Stimulated activated memory B cell treated with anti-CD40 and anti-IgM and Interleukin-4, amounts not matched to agents 10 μg/mL and 1 μg/mL and 100 μg/mL, for 72 hours (primary cell): ENCODE measurements around the gene STARD8.
"Not testable (repeated sequence)": the region's sequence is repeated elsewhere in the genome, so short reads cannot be mapped to it uniquely, and the experiment has no call there.

ENCODE experiments used
- ATAC-seq: fragments of 150-1000 bp; cut with Tn5 transposase; 2 replicates; pipeline ENCODE4 v1.10.0; 2021
- H3K27ac Mint-ChIP-seq: one replicate; pipeline ENCODE4 v1.8.0; 2022; ENCODE audit warnings: mild to moderate bottlenecking, mixed read lengths
- H3K27me3 Mint-ChIP-seq: one replicate; pipeline ENCODE4 v1.8.0; 2022; ENCODE audit warnings: mixed read lengths
- H3K36me3 Mint-ChIP-seq: one replicate; pipeline ENCODE4 v1.8.0; 2022; ENCODE audit warnings: mixed read lengths
- H3K4me1 Mint-ChIP-seq: one replicate; pipeline ENCODE4 v1.8.0; 2022; ENCODE audit warnings: mixed read lengths
- H3K4me3 Mint-ChIP-seq: one replicate; pipeline ENCODE4 v1.8.0; 2022; ENCODE audit warnings: mild to moderate bottlenecking, moderate library complexity, mixed read lengths
- H3K9me3 Mint-ChIP-seq: one replicate; pipeline ENCODE4 v1.8.0; 2022; ENCODE audit warnings: mixed read lengths

The STARD8 gene

DNA sequence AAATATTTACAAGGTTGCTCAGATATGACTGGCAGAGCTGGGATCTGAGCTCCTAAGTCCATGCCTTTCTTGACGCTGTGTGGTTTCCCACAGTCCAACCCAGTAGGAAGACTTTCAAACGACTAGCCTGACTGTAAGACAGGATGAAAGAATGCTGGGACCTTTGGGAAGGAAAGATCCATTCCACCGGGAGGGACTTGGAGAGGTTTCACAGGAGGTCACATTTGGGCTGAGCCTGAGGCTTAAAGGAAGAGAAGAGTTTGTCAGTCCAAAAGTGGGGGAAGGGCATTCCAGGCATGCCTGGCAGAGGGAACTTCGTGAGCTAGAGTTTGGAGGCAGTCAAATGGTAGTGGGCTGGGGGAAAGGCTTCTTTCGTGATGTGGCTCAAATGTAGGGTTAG, 1.5 kb downstream of the STARD8 start:
- H3K4me3 Mint-ChIP-seq, result no peak overlapping the region
- H3K4me1 Mint-ChIP-seq, result no peaks in the 10 kb centered on the region
- peaks cover 12% of the 10 kb centered on the region for H3K27me3 Mint-ChIP-seq
- H3K27ac Mint-ChIP-seq, result no peak overlapping the region
- H3K9me3 Mint-ChIP-seq, result peaks cover 3% of the 10 kb centered on the region
- ATAC-seq, result no peak
- no peaks in the 10 kb centered on the region for H3K36me3 Mint-ChIP-seq

GRCh38 chrX:68650491-68650890, 3.0 kb downstream of the STARD8 start:
- H3K27ac Mint-ChIP-seq, result no peak overlapping the region
- peaks cover 3% of the 10 kb centered on the region for H3K9me3 Mint-ChIP-seq
- no peak overlapping the region for H3K4me3 Mint-ChIP-seq
- no peak for ATAC-seq
- H3K27me3 Mint-ChIP-seq, result peaks cover 12% of the 10 kb centered on the region
- no peaks in the 10 kb centered on the region for H3K4me1 Mint-ChIP-seq
- H3K36me3 Mint-ChIP-seq, result no peaks in the 10 kb centered on the region

GRCh38 chrX:68651110-68651509, 3.6 kb downstream of the STARD8 start:
- Mint-ChIP-seq H3K9me3 (peaks cover 3% of the 10 kb centered on the region), H3K36me3 (no peaks in the 10 kb centered on the region), H3K4me3 (no peak overlapping the region), H3K27me3 (peaks cover 12% of the 10 kb centered on the region), H3K27ac (no peak overlapping the region), H3K4me1 (no peaks in the 10 kb centered on the region)
- no peak for ATAC-seq

GRCh38 chrX:68652326-68653170, 5.1 kb downstream of the STARD8 start:
- no peaks in the 10 kb centered on the region for H3K36me3 Mint-ChIP-seq
- no peak overlapping the region for H3K27ac Mint-ChIP-seq
- no peaks in the 10 kb centered on the region for H3K4me1 Mint-ChIP-seq
- no peak overlapping the region for H3K4me3 Mint-ChIP-seq
- peaks cover 12% of the 10 kb centered on the region for H3K27me3 Mint-ChIP-seq
- no peak for ATAC-seq
- H3K9me3 Mint-ChIP-seq, result peaks cover 3% of the 10 kb centered on the region

DNA sequence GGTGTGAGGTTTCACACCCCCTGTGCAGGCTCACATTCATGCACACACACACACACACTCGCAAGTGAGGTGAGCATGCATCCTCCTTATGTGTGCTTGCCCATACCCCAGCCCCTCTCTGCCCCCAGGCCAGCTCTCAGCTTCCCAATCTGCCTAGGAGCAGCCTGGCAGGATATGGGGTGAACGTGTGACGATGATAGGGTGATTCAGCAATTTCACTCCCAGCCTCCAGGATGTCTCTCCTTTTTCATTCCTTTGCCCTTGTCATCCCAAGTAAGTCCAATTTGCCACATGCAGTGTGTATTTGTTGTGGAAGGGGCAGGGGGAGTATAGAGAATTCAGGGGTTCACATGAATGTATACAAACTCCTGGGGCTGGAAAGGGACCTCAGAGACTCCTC, 7.2 kb downstream of the STARD8 start:
- Mint-ChIP-seq H3K27ac (no peak overlapping the region), H3K4me3 (no peak overlapping the region), H3K36me3 (no peaks in the 10 kb centered on the region), H3K9me3 (peaks cover 3% of the 10 kb centered on the region), H3K27me3 (peaks cover under 1% of the 10 kb centered on the region), H3K4me1 (no peaks in the 10 kb centered on the region)
- ATAC-seq, result no peak

DNA sequence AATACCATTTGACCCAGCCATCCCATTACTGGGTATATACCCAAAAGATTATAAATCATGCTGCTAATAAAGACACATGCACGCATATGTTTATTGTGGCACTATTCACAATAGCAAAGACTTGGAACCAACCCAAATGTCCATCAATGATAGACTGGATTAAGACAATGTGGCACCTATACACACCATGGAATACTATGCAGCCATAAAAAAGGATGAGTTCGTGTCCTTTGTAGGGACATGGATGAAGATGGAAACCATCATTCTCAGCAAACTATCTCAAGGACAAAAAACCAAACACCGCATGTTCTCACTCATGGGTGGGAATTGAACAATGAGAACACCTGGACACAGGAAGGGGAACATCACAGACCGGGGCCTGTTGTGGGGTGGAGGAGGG, 9.0 kb downstream of the STARD8 start:
- ATAC-seq, H3K4me1 Mint-ChIP-seq, H3K4me3 Mint-ChIP-seq, H3K36me3 Mint-ChIP-seq, H3K27ac Mint-ChIP-seq, H3K9me3 Mint-ChIP-seq, H3K27me3 Mint-ChIP-seq: not testable (repeated sequence)

- ATAC-seq, result no peak
- H3K9me3 Mint-ChIP-seq, result no peaks in the 10 kb centered on the region
- H3K27me3 Mint-ChIP-seq, result no peaks in the 10 kb centered on the region
- H3K4me3 Mint-ChIP-seq, result no peak overlapping the region
- no peak overlapping the region for H3K27ac Mint-ChIP-seq
- no peaks in the 10 kb centered on the region for H3K4me1 Mint-ChIP-seq
- H3K36me3 Mint-ChIP-seq, result no peaks in the 10 kb centered on the region
These were observed 11.1 kb downstream of the STARD8 start for GRCh38 chrX:68658530-68658929.

DNA sequence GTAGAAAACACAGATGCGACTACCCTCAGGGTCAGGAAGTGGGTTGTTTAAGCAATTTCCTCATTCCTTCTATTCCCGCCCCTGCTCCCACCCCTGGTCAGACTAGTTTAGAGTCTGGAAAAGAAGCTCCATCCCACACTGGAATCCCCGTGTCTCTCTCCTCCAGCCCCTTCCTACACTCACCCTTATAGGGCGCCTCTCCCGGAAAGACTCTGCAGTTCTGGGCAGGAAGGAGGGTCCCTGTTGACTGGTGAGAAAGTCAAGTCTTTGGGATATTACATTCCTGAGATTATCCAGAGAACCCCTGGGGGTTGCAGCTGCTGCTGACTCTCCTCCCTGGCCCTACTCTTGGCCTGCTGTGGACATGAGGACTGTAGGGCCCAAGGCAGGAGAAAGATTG, 11.9 kb downstream of the STARD8 start:
- Mint-ChIP-seq H3K9me3 (no peaks in the 10 kb centered on the region), H3K4me1 (no peaks in the 10 kb centered on the region), H3K4me3 (no peak overlapping the region), H3K36me3 (no peaks in the 10 kb centered on the region), H3K27ac (no peak overlapping the region), H3K27me3 (no peaks in the 10 kb centered on the region)
- ATAC-seq, result no peak

GRCh38 chrX:68659786-68660185, 12.3 kb downstream of the STARD8 start:
- Mint-ChIP-seq H3K9me3 (no peaks in the 10 kb centered on the region), H3K27me3 (no peaks in the 10 kb centered on the region), H3K4me1 (no peaks in the 10 kb centered on the region), H3K27ac (no peak overlapping the region), H3K36me3 (no peaks in the 10 kb centered on the region), H3K4me3 (no peak overlapping the region)
- ATAC-seq, result no peak

- no peak for ATAC-seq
- Mint-ChIP-seq H3K4me1 (no peaks in the 10 kb centered on the region), H3K27ac (no peak overlapping the region), H3K9me3 (no peaks in the 10 kb centered on the region), H3K36me3 (no peaks in the 10 kb centered on the region), H3K27me3 (no peaks in the 10 kb centered on the region), H3K4me3 (no peak overlapping the region)
These were observed 13.3 kb downstream of the STARD8 start for GRCh38 chrX:68660746-68661145.

GRCh38 chrX:68665502-68665901, 18.0 kb downstream of the STARD8 start:
- Mint-ChIP-seq H3K9me3 (no peaks in the 10 kb centered on the region), H3K27me3 (peaks cover 10% of the 10 kb centered on the region), H3K27ac (no peak overlapping the region), H3K4me3 (no peak overlapping the region), H3K36me3 (no peaks in the 10 kb centered on the region), H3K4me1 (no peaks in the 10 kb centered on the region)
- no peak for ATAC-seq

DNA sequence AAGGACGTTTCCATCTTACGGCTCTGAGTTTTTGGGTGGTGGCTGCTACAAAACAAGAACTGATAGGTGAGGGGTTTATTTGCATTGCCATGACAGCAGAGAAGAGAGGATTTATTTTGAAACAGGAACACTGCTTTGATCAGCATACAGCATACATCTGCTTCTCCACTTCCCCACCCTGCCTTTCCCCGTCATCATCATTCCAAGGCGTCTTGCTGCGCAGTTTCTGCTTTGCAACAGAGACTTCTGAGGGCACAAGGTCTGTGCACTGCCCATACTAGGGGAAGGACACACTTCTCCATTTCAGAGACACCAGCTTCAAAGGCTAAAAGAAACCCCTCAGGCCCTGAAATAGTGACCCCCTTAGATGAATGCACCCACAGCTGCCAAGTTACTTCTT, 19.1 kb downstream of the STARD8 start:
- Mint-ChIP-seq H3K36me3 (no peaks in the 10 kb centered on the region), H3K4me1 (no peaks in the 10 kb centered on the region), H3K27me3 (peaks cover 10% of the 10 kb centered on the region), H3K27ac (no peak overlapping the region), H3K9me3 (no peaks in the 10 kb centered on the region), H3K4me3 (no peak overlapping the region)
- no peak for ATAC-seq

- Mint-ChIP-seq H3K27me3 (peaks cover 10% of the 10 kb centered on the region), H3K4me3 (no peak overlapping the region), H3K9me3 (no peaks in the 10 kb centered on the region), H3K27ac (no peak overlapping the region), H3K4me1 (no peaks in the 10 kb centered on the region), H3K36me3 (no peaks in the 10 kb centered on the region)
- ATAC-seq, result no peak
These were observed 21.8 kb downstream of the STARD8 start for GRCh38 chrX:68669094-68669860.

GRCh38 chrX:68669871-68670270, 22.4 kb downstream of the STARD8 start:
- no peak for ATAC-seq
- no peaks in the 10 kb centered on the region for H3K9me3 Mint-ChIP-seq
- no peaks in the 10 kb centered on the region for H3K4me1 Mint-ChIP-seq

GRCh38 chrX:68671221-68671620, 23.8 kb downstream of the STARD8 start:
- H3K27me3 Mint-ChIP-seq, result peaks cover 10% of the 10 kb centered on the region
- no peaks in the 10 kb centered on the region for H3K36me3 Mint-ChIP-seq
- no peak for ATAC-seq
- no peak overlapping the region for H3K27ac Mint-ChIP-seq
- no peaks in the 10 kb centered on the region for H3K9me3 Mint-ChIP-seq
- H3K4me3 Mint-ChIP-seq, result no peak overlapping the region
- H3K4me1 Mint-ChIP-seq, result no peaks in the 10 kb centered on the region

More at GRCh38 chrX:68669871-68670270, 22.4 kb downstream of the STARD8 start:
- H3K4me3 Mint-ChIP-seq, result no peak overlapping the region
- no peaks in the 10 kb centered on the region for H3K36me3 Mint-ChIP-seq
- H3K27ac Mint-ChIP-seq, result no peak overlapping the region
- H3K27me3 Mint-ChIP-seq, result peaks cover 10% of the 10 kb centered on the region
